Activated naive CD4-positive, alpha-beta T cell treated with anti-CD3 and anti-CD28 coated beads, Interleukin-2, amount 50 U/mL, for 24 hours (primary cell): ENCODE results near the gene FRMD1.

ENCODE experiments used
- H3K27ac Mint-ChIP-seq: one replicate; pipeline ENCODE4 v1.8.0; 2021; ENCODE audit warnings: mild to moderate bottlenecking, mixed read lengths
- H3K27me3 Mint-ChIP-seq: one replicate; pipeline ENCODE4 v1.8.0; 2021; ENCODE audit warnings: mixed read lengths
- H3K36me3 Mint-ChIP-seq: one replicate; pipeline ENCODE4 v1.8.0; 2021; ENCODE audit warnings: mixed read lengths
- H3K4me1 Mint-ChIP-seq: one replicate; pipeline ENCODE4 v1.8.0; 2021; ENCODE audit warnings: mixed read lengths
- H3K4me3 Mint-ChIP-seq: one replicate; pipeline ENCODE4 v1.8.0; 2021; ENCODE audit warnings: mild to moderate bottlenecking, mixed read lengths
- H3K9me3 Mint-ChIP-seq: one replicate; pipeline ENCODE4 v1.8.0; 2021; ENCODE audit warnings: mixed read lengths

The FRMD1 gene

GRCh38 chr6:168049277-168049676 lies 29.7 kb downstream of the FRMD1 start:
- Mint-ChIP-seq H3K4me3 (no peak overlapping the region), H3K4me1 (no peaks in the 10 kb centered on the region), H3K9me3 (no peaks in the 10 kb centered on the region), H3K27ac (no peak overlapping the region), H3K36me3 (no peaks in the 10 kb centered on the region), H3K27me3 (no peaks in the 10 kb centered on the region)

DNA sequence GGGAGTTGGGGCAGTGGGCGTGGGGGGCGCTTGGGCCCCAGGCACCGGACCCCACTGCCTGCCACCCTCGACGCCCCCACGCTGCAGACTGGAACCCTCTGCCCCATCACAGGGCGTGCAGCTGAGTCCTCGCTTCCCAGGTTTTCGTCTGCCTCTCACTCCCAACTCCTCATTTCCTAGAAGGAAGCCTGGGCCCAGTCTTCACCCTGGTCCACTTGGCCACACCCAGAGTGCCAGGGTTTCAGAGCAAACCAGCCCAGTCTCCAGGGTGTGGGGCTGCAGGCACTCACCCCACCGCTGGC lies 30.3 kb downstream of the FRMD1 start:
- Mint-ChIP-seq H3K4me3 (no peak overlapping the region), H3K36me3 (no peaks in the 10 kb centered on the region), H3K27me3 (no peaks in the 10 kb centered on the region), H3K4me1 (no peaks in the 10 kb centered on the region), H3K27ac (no peak overlapping the region), H3K9me3 (no peaks in the 10 kb centered on the region)

GRCh38 chr6:168047841-168048723 lies 30.9 kb downstream of the FRMD1 start:
- Mint-ChIP-seq H3K27me3 (no peaks in the 10 kb centered on the region), H3K9me3 (no peaks in the 10 kb centered on the region), H3K4me1 (no peaks in the 10 kb centered on the region), H3K36me3 (no peaks in the 10 kb centered on the region), H3K4me3 (no peak overlapping the region), H3K27ac (no peak overlapping the region)

- no peaks in the 10 kb centered on the region for H3K9me3 Mint-ChIP-seq
- H3K4me1 Mint-ChIP-seq = no peaks in the 10 kb centered on the region
- no peaks in the 10 kb centered on the region for H3K27me3 Mint-ChIP-seq
- no peaks in the 10 kb centered on the region for H3K36me3 Mint-ChIP-seq
- no peak overlapping the region for H3K4me3 Mint-ChIP-seq
- H3K27ac Mint-ChIP-seq = no peak overlapping the region
These were observed 32.3 kb downstream of the FRMD1 start for GRCh38 chr6:168046696-168047095.

DNA sequence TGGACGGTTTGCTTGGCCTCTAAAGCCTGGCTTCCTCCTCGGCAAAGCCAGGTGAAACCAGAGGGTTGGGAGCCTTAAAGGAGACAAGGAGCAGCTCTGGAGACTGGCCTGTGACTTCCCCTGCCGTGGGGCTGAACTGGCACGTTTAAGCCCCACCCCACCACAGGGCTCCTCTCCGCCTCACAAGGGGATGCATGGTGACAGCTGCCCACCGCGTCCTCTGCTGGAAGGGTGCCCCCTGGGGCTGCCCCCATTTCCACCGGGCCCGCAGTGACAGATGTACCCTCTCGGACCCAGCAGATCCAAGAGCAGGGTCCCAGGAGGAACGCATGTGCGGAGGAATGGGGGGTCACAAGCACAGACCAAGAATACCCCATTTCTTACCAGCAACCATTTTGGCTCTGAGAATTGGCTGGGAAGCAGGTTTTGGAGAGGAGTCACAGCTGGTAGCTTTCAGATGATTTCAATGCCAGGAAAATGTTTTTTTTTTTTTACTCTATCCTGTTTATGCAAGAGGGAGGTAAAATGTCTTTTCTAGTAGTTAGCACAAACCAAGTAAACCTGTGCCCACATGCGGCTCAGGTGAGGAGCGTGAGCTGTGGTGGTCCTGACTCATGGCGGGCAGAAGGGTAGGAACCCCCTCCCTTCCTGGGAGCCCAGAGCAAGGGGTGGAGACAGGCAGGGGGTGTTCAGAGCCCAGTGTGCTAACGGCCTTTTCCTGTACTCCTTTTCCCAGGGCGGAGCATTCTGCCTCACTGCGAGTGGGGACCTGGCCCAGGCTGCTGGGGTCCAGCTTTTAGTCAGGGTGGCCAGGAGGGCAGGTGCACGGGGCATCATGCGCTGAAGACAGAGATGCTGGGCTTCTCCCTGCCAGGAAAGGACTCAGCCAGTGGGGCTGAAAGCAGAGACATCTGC lies 33.0 kb downstream of the FRMD1 start:
- no peaks in the 10 kb centered on the region for H3K36me3 Mint-ChIP-seq
- no peak overlapping the region for H3K27ac Mint-ChIP-seq
- no peak overlapping the region for H3K4me3 Mint-ChIP-seq
- H3K4me1 Mint-ChIP-seq = no peaks in the 10 kb centered on the region
- H3K9me3 Mint-ChIP-seq = no peaks in the 10 kb centered on the region
- no peaks in the 10 kb centered on the region for H3K27me3 Mint-ChIP-seq

- Mint-ChIP-seq H3K4me1 (no peaks in the 10 kb centered on the region), H3K36me3 (no peaks in the 10 kb centered on the region), H3K4me3 (no peak overlapping the region), H3K27me3 (no peaks in the 10 kb centered on the region), H3K9me3 (peaks cover 4% of the 10 kb centered on the region), H3K27ac (no peak overlapping the region)
These were observed 33.8 kb downstream of the FRMD1 start for GRCh38 chr6:168045141-168045691.

DNA sequence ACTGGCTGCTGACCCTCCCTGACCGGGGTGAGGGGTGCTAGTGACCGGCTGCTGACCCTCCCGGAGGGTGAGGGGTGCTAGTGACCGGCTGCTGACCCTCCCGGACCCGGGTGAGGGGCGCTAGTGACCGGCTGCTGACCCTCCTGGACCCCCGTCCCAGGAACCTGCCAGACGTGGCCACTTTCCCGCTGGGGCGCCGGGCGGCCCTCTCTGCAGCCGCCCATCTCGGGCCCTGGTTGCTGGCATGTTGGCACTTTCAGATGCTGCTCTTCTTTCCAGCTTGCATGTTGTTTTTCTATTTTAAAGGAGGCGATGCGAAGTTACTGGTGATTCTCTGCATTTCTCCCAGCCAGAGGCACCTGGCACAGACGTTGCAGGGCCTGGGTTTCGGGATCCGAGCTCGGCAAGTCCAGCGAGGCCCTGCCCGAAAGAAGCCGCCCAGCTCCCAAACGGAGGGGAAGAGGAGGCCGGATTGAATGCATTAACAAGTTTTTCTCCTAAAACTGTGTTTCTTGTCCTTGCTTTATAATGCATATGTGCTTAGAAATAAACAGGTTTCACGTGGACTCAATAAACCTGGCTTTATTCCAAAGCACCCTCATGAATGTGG lies 34.4 kb downstream of the FRMD1 start:
- Mint-ChIP-seq H3K27ac (no peak overlapping the region), H3K36me3 (no peaks in the 10 kb centered on the region), H3K4me1 (no peaks in the 10 kb centered on the region)

GRCh38 chr6:168043848-168044415 lies 35.1 kb downstream of the FRMD1 start:
- Mint-ChIP-seq H3K4me3 (no peak overlapping the region), H3K27me3 (no peaks in the 10 kb centered on the region), H3K27ac (no peak overlapping the region)

More for the DNA sequence above, 34.4 kb downstream of the FRMD1 start:
- Mint-ChIP-seq H3K27me3 (no peaks in the 10 kb centered on the region), H3K9me3 (peaks cover 4% of the 10 kb centered on the region), H3K4me3 (no peak overlapping the region)

GRCh38 chr6:168043193-168043847 lies 35.7 kb downstream of the FRMD1 start:
- Mint-ChIP-seq H3K4me1 (no peaks in the 10 kb centered on the region), H3K27me3 (no peaks in the 10 kb centered on the region), H3K27ac (no peak overlapping the region), H3K9me3 (peaks cover 4% of the 10 kb centered on the region), H3K4me3 (no peak overlapping the region), H3K36me3 (no peaks in the 10 kb centered on the region)

More at GRCh38 chr6:168043848-168044415, 35.1 kb downstream of the FRMD1 start:
- no peaks in the 10 kb centered on the region for H3K36me3 Mint-ChIP-seq
- H3K4me1 Mint-ChIP-seq = no peaks in the 10 kb centered on the region
- peaks cover 4% of the 10 kb centered on the region for H3K9me3 Mint-ChIP-seq

DNA sequence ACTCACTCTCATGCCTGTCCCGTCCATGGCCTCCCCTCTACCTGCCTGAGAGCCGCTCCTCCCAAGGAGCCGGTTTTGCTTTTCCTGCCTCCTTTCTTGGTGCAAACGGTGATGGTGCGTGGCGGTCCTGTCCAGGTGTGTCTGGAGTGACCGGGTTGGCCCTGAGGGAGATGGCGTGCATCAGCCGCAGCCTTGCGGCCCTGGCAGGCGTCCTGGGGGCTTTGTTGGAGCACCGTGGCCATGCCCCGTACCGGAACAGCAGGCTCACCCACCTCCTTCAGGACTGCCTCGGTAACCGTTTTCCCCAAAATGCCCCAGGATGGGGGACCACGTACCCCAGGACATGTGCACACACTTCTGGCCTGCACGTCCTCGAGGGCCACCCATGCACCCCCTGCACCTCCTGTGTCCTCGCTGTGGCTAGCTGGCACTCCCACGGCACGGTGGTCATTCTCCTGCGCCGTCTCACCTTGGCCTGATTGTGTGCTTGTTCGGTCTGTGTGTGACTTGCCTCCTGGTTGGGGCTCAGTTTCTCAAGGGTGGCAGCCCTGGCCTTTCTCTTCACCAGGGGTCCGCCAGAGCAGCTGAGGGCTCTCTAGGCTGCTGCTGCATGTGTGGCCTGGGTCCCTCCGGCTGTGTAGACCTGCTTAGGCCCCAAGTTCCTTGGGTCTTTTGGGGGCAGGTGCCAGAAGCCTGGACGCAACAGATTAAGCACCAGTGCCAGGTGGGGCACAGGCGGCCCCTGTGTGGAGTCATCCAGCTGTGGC lies 36.4 kb downstream of the FRMD1 start:
- Mint-ChIP-seq H3K4me1 (no peaks in the 10 kb centered on the region), H3K9me3 (peaks cover 4% of the 10 kb centered on the region), H3K27ac (no peak overlapping the region), H3K36me3 (no peaks in the 10 kb centered on the region), H3K4me3 (no peak overlapping the region), H3K27me3 (no peaks in the 10 kb centered on the region)

GRCh38 chr6:168041928-168042327 lies 37.1 kb downstream of the FRMD1 start:
- Mint-ChIP-seq H3K27me3 (peaks cover 3% of the 10 kb centered on the region), H3K9me3 (peaks cover 9% of the 10 kb centered on the region), H3K27ac (no peak overlapping the region), H3K36me3 (no peaks in the 10 kb centered on the region), H3K4me1 (no peaks in the 10 kb centered on the region), H3K4me3 (no peak overlapping the region)

- no peaks in the 10 kb centered on the region for H3K36me3 Mint-ChIP-seq
- H3K4me1 Mint-ChIP-seq = peaks cover 3% of the 10 kb centered on the region
- no peak overlapping the region for H3K4me3 Mint-ChIP-seq
- no peak overlapping the region for H3K27ac Mint-ChIP-seq
- H3K9me3 Mint-ChIP-seq = peaks cover 9% of the 10 kb centered on the region
- H3K27me3 Mint-ChIP-seq = peaks cover 8% of the 10 kb centered on the region
These were observed 38.0 kb downstream of the FRMD1 start for GRCh38 chr6:168040856-168041496.

DNA sequence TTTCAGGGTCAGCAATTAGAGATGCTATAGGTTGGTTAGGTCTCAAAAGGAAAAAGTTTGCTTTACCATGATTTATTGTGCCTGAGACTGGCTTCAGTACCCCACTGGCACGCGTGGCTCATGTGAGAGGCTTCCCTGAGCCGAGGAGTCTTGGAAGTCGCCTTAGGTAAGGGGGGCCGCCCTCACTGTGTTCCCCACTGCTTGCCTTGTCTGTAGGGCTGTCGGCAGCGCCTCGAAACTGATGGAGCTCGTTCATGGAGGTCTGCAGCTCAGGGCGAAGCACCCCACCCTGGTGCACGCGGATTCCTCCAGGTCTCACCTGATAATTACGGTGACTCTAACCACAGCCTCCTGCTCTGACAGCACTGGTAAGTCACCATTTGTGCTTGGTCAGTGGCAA lies 39.2 kb downstream of the FRMD1 start:
- Mint-ChIP-seq H3K27ac (no peak overlapping the region), H3K4me3 (no peak overlapping the region), H3K27me3 (peaks cover 15% of the 10 kb centered on the region), H3K9me3 (peaks cover 9% of the 10 kb centered on the region), H3K4me1 (peaks cover 7% of the 10 kb centered on the region), H3K36me3 (no peaks in the 10 kb centered on the region)

DNA sequence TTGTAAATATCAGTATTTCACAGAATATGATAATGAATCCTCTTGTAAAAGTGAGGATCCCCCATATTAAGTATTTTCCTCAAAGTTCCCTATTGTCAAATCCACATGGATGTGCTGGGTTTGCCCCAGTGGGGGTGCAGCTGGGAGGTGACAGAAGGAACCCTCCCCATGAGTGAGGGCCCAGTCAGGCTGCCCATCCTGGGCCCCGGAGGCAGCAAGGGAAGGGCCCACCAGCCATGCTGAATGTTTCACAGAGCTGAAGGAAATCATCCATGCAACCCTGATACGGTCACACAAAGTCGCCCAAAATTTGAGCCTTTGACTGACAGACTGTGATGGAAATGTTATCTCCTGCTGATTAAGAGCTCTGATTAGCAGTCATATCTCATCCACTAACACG lies 39.7 kb downstream of the FRMD1 start:
- peaks cover 9% of the 10 kb centered on the region for H3K9me3 Mint-ChIP-seq
- H3K4me1 Mint-ChIP-seq = peaks cover 9% of the 10 kb centered on the region
- no peak overlapping the region for H3K4me3 Mint-ChIP-seq
- H3K36me3 Mint-ChIP-seq = no peaks in the 10 kb centered on the region
- no peak overlapping the region for H3K27ac Mint-ChIP-seq
- H3K27me3 Mint-ChIP-seq = peaks cover 18% of the 10 kb centered on the region
